IPS-15b (cell line): ENCODE data around the gene NDRG3.

Experiments used
- H3K27me3 ChIP-seq: one replicate; pipeline ENCODE4 v1.6.1; 2013; ENCODE audit warnings: low read length; ENCODE audit not compliant: control insufficient read depth, insufficient read depth
- H3K36me3 ChIP-seq: one replicate; pipeline ENCODE4 v1.6.1; 2013; ENCODE audit warnings: low read length; ENCODE audit not compliant: control insufficient read depth, insufficient read depth
- H3K4me1 ChIP-seq: one replicate; pipeline ENCODE4 v1.6.1; 2013; ENCODE audit warnings: mild to moderate bottlenecking, low read length; ENCODE audit not compliant: control insufficient read depth, insufficient read depth
- H3K4me3 ChIP-seq: one replicate; pipeline ENCODE4 v1.5.1; 2013; ENCODE audit warnings: low read depth, low read length
- H3K9ac ChIP-seq: one replicate; pipeline ENCODE4 v1.6.1; 2013; ENCODE audit warnings: low read depth, mild to moderate bottlenecking, low read length
- H3K9me3 ChIP-seq: one replicate; pipeline ENCODE4 v1.6.1; 2013; ENCODE audit warnings: mild to moderate bottlenecking, low read length; ENCODE audit not compliant: control insufficient read depth, insufficient read depth

Gene NDRG3

DNA sequence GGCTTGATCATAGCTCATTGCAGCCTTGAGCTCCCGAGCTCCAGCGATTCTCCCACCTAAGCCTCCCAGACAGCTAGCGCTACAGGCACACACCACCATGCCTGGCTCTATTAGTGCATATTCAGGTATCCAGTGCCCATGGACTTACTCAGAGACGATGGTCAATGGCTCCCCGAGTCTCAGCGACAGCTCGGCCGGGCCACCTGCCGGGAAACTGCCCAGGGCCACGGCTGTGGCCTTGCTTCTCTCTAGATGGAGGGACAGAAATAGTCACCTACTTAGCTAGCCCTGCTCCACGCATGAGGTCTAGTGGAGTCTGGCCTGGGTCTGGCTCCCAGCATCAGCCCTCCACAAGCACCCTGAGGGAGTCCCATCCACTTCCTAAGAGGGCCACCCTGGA is 111.5 kb downstream of the NDRG3 start:
- Histone ChIP-seq H3K9ac (no peak overlapping the region), H3K4me3 (no peak overlapping the region), H3K36me3 (no peaks in the 10 kb centered on the region), H3K27me3 (no peaks in the 10 kb centered on the region), H3K9me3 (no peaks in the 10 kb centered on the region), H3K4me1 (no peaks in the 10 kb centered on the region)

- Histone ChIP-seq H3K9ac (no peak overlapping the region), H3K27me3 (no peaks in the 10 kb centered on the region), H3K9me3 (no peaks in the 10 kb centered on the region), H3K4me1 (no peaks in the 10 kb centered on the region), H3K36me3 (no peaks in the 10 kb centered on the region), H3K4me3 (no peak overlapping the region)
Measured at GRCh38 chr20:36633285-36633772, 112.6 kb downstream of the NDRG3 start.

- no peaks in the 10 kb centered on the region for H3K36me3 ChIP-seq
Measured at GRCh38 chr20:36632487-36633284, 113.2 kb downstream of the NDRG3 start.

DNA sequence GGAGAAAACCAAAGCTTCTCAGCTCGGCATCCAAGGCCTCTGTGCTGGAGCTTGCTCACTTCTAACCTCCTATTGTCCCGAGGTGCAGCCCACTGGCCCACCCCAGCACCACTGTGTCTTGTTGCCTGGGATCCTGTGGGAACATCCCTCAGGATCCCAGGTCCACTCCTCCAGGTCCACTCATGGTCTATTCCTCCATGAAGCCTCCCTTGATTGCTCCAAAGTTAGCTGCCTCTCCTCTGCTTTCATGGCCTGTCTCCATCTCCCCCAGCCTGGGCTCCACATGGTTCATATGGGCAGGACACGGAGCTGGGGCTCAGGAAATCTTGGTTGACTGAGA is 113.8 kb downstream of the NDRG3 start:
- Histone ChIP-seq H3K4me3 (no peak overlapping the region), H3K9ac (no peak overlapping the region), H3K9me3 (no peaks in the 10 kb centered on the region), H3K27me3 (no peaks in the 10 kb centered on the region), H3K36me3 (no peaks in the 10 kb centered on the region), H3K4me1 (no peaks in the 10 kb centered on the region)

More at GRCh38 chr20:36632487-36633284, 113.2 kb downstream of the NDRG3 start:
- no peaks in the 10 kb centered on the region for H3K4me1 ChIP-seq
- no peak overlapping the region for H3K4me3 ChIP-seq
- no peaks in the 10 kb centered on the region for H3K9me3 ChIP-seq
- H3K9ac ChIP-seq = no peak overlapping the region
- no peaks in the 10 kb centered on the region for H3K27me3 ChIP-seq

DNA sequence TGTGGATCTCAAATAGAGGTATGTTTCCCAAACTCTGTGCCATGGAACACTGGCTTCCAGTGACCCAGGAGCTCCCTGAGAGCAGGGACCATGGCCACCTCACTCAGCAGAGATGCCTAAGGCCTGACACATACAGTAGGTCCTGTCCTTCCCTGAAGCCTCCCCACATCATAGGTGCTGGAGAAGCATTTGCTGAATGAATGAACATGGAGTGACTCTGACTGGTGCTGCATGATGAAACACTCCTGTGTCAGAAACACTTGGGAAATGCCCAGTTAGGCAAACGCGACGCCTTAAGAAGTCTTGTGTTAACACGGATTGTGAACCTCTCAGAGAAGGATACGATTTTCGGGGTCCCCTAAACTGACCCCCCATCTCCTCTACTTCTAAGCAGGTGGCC is 114.2 kb downstream of the NDRG3 start:
- H3K9ac ChIP-seq = no peak overlapping the region
- no peaks in the 10 kb centered on the region for H3K9me3 ChIP-seq
- no peaks in the 10 kb centered on the region for H3K36me3 ChIP-seq
- H3K4me3 ChIP-seq = no peak overlapping the region
- H3K4me1 ChIP-seq = no peaks in the 10 kb centered on the region
- H3K27me3 ChIP-seq = no peaks in the 10 kb centered on the region

DNA sequence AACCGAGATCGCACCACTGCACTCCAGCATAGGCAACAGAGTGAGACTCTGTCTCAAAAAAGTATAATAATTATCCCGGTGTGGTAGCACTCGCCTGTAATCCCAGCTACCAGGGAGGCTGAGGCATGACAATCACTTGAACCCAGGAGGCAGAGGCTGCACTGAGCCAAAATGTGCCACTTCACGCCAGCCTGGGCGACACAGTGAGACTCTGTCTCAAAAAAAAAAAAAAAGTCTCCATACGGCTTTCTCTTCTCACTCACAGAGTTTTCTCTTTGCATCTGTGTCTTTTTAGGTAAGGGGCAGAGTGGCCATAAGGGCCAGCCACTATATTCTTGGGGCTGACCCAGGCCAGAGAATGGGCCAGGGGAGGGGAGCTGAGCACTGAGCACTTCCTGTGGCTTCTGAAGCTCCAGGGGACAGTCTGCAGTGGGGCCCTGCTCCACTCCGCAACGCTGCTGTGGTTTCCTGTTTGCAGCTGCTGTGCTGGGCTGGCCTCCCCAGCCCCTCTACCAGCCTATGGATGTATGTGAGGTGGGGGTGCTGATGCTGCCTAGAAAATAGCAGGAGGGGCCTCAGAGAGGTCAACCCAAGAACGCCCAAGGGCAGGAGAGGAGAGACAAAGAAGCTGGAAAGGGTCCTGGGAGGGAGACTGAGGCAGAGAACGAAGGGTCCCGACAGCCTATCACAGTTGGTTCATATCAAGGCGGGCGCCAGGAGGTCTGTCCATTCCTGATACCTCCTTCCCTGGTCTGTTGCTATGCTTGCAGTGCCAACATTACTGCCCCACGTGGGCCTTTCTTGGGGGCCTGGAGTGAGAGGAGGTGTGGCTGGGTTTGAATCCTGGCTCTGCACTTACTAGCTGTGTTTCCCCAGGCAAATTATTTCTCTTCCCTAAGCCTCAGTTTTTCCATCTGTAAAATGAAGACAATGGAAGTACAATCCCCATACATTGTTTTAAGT is 115.9 kb downstream of the NDRG3 start:
- Histone ChIP-seq H3K9ac (no peak overlapping the region), H3K27me3 (no peaks in the 10 kb centered on the region)

DNA sequence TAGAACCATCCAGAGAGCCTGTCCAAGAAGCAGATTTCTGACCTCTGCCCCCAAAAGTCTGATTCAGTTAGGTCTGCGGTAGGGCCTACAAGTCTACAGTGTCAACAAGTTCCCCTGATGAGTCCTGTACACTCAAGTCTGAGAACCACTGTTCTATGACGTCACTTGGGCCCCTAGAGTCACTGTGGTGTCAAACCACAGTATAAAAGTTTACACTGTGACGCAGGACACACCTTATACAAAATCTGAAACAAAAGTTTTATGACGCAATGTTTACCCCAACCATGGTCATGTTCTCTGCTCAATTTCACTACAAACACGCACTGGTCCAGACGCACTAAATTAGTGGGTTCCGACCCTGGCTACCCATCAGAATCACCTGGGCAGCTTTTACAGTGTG is 117.8 kb downstream of the NDRG3 start:
- peaks cover 8% of the 10 kb centered on the region for H3K4me1 ChIP-seq
- no peaks in the 10 kb centered on the region for H3K27me3 ChIP-seq
- no peaks in the 10 kb centered on the region for H3K36me3 ChIP-seq
- H3K4me3 ChIP-seq = no peak overlapping the region
- H3K9ac ChIP-seq = no peak overlapping the region
- H3K9me3 ChIP-seq = no peaks in the 10 kb centered on the region

More for the DNA sequence above, 115.9 kb downstream of the NDRG3 start:
- Histone ChIP-seq H3K9me3 (no peaks in the 10 kb centered on the region), H3K4me1 (no peaks in the 10 kb centered on the region), H3K4me3 (no peak overlapping the region), H3K36me3 (no peaks in the 10 kb centered on the region)

DNA sequence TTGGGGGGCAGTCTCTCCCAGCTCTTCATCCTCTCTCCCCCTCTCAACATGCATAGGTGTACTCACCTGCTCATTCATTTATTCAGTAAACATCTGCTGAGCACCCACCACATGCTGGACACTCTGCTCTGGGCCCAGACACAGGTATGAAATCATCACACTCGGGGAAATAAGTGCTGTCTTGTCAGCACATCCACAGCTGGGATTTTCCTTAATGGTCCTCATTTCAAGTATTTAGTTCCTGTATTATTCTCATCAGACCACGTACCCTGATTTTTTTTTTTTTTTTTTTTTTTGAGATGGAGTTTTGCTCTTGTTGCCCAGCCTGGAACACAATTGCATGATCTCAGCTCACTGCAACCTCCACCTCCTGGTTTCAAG is 121.0 kb downstream of the NDRG3 start:
- peaks cover 8% of the 10 kb centered on the region for H3K4me1 ChIP-seq
- H3K9ac ChIP-seq = no peak overlapping the region
- no peaks in the 10 kb centered on the region for H3K27me3 ChIP-seq
- H3K9me3 ChIP-seq = no peaks in the 10 kb centered on the region
- H3K36me3 ChIP-seq = no peaks in the 10 kb centered on the region
- no peak overlapping the region for H3K4me3 ChIP-seq

DNA sequence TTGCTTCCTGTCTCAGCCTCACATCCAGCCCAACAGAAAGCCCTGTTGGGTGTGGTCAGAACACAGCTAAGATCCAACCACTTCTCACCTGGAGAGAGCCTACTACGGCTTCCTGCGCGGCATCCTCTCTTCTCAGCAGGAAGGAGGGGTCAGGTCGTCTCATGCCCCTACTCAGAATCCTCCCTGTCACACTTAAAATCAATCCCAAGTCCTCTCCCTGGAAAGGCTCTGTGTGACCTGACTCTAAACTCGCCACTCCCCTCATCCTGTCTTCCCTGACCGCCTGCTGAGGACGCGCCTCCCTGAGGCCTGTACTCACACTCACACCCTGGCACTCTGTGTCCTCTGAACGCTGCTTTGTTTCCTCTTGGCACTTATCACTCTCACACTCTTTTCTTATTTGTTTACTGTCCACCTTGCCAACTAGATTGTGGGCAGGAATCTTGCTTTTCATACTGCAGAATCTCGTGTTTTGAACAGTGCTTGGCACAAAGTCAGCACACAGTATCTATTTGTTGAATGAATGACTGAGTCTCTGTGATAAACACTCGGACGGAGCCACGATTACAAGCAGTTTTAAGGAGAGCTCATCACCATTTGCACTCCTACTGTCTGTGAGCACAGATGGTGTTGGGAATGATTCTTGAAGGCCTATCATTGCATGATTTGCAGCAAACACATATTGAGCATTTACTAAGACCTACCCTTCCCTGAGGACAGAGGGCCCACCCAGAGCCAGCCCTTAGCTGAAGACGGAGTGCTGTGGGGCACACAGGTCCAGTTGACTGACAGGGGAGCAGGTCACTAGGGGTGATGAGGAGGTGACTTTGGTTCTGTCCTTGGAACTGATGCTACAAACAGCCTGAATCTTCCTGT is 121.6 kb downstream of the NDRG3 start:
- Histone ChIP-seq H3K27me3 (no peaks in the 10 kb centered on the region), H3K9ac (peak overlapping the region; percentile 14), H3K9me3 (no peaks in the 10 kb centered on the region), H3K4me3 (no peak overlapping the region), H3K36me3 (no peaks in the 10 kb centered on the region), H3K4me1 (peaks cover 8% of the 10 kb centered on the region)

DNA sequence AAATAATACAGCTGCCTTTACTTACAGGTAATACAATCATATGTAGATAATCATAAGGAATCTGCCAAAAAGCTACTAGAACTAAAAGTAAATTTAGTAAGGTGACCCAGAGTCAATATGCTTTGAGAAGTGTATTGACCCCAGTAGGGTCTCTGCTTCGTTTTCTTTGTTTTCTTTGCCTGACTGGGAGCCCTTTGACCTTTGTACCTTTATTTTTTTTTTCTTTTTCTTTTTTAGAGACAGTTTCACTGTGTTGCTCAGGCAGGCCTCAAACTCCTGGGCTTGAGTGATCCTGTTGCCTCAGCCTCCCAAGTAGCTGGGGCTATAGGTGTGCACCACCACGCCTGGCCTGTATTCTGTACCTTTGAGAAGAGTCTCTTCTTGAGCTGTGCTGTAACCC is 122.4 kb downstream of the NDRG3 start:
- no peaks in the 10 kb centered on the region for H3K9me3 ChIP-seq
- H3K9ac ChIP-seq = no peak overlapping the region
- H3K27me3 ChIP-seq = no peaks in the 10 kb centered on the region
- peaks cover 8% of the 10 kb centered on the region for H3K4me1 ChIP-seq
- no peaks in the 10 kb centered on the region for H3K36me3 ChIP-seq
- no peak overlapping the region for H3K4me3 ChIP-seq

GRCh38 chr20:36620917-36621316 is 125.0 kb downstream of the NDRG3 start:
- no peak overlapping the region for H3K9ac ChIP-seq
- H3K9me3 ChIP-seq = no peaks in the 10 kb centered on the region
- H3K4me3 ChIP-seq = no peak overlapping the region
- no peaks in the 10 kb centered on the region for H3K27me3 ChIP-seq
- peaks cover 8% of the 10 kb centered on the region for H3K4me1 ChIP-seq
- H3K36me3 ChIP-seq = no peaks in the 10 kb centered on the region
